ENCODE results near the gene CABP7. TPM values are rescaled to one million over a fixed set of nuclear protein-coding genes. Genes with fewer than 3 reads are reported as not detected.
"Not testable (repeated sequence)": the region's sequence is repeated elsewhere in the genome, so short reads cannot be mapped to it uniquely, and the experiment has no call there.

Gene CABP7
- total RNA-seq, 1 experiment from 2014 or later, result 0.19 TPM

DNA sequence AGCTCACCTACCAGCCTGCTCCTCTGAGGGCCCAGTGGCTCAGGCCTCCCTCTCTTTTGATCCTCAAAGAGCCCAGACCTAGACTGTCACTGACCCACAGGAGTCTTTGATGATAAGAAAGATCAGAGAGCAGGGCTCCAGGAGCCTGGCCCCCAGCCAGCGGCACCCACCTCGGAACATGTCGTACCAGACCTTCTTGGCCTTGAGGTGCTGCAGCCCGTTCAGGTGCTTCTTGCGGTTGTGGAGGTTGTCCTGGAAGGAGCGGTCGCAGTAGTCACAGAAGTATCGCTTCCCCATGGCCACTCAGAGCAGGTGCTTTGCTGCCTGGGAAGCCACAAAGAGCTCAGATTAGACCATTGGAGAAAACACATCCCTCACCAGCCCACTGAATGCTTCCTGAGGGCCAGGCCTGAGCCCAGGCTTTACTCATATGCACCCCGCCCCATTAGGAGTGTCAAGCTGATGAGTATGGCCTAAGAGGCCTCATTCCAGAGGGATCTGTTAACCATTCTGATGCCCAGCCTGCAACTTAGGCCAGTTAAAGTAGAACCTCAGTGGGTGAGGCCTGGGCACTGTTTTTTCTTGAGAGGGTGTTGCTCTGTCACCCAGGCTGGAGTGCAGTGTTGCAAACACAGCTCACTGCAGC lies 28.6 kb downstream of the CABP7 start:
- DNase-seq (ENCODE audit: low spot score), result no peak

DNA sequence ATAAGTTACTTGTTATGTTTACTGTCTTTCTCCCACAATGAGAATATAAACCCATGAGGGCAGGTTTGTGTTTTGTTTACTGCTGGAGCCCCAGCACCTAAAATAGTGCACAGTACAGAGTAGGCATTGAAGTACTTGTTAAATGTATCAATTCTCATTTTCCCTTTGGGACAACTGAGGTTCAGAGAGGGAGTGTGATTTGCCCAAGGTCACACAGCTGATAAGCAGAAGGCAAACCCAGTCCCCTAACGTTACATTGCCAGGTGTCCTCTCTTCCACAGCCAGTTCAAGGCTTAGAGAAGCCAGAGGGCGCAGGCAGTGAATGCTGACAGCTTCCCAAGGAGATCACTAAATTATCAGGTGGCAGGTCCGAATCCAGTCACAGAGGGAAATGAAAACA lies 30.2 kb downstream of the CABP7 start:
- no peak for DNase-seq (ENCODE audit: low spot score)

DNA sequence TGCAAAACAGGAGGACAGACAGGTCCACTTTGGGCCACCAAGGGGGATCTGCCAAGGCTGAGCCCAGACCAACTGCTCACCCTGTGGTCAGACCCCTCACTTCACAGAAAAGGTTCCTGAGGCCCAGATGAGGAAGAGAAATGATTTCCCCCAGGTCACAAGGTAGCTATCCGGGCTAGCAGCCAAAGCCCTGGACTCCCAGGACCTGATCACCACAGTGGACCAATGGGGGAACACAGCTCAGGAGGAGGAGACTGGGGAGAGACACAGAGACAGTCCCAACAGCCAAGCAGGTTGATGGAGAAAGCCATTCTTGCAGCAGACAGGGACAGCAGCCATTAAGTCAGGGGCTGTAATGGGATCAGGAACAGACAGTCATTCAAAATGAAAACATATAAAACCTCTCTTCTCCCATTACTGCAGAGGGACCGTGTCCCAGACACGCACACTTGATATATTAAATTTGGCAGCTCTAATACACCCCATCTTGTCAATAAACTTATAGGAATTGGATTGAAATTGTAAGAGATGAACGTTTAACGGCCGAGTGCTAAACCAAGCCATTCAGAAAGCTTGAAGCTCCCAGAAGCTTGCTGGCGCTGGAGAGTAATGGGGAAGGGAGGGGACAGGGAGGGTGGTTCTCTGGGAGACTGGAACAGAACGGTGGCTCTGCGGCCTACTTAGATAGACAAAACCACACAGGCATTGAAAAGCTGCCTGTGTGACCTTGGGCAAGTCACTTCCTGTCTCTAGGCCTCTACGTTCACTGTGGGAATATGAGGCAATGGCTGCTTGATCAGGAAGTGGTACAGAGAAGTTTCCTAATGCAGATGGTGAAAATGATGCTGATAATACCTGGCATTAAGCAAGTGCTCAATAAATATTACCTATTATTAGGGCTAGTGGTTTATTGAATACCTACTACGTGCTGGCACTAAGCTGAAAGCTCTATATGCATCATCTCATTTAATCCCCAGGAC lies 31.0 kb downstream of the CABP7 start:
- DNase-seq (ENCODE audit: low spot score), result no peak

DNA sequence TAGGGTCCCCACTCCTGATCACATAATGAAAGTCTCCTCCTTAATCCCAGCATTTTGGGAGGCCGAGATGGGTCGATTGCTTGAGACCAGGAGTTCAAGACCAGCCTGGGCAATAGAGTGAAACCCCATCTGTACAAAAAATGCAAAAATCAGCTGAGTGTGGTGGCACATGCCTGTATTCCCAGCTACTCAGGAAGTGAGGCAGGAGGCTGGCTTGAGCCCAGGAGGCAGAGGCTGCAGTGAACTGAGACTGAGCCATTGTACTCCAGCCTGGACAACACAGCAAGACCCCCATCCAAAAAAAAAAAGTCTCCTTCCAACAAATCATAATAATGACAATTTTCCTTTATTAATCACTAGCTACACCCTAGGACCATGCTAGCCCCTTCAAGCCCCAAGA lies 31.9 kb downstream of the CABP7 start:
- no peak for DNase-seq (ENCODE audit: low spot score)

DNA sequence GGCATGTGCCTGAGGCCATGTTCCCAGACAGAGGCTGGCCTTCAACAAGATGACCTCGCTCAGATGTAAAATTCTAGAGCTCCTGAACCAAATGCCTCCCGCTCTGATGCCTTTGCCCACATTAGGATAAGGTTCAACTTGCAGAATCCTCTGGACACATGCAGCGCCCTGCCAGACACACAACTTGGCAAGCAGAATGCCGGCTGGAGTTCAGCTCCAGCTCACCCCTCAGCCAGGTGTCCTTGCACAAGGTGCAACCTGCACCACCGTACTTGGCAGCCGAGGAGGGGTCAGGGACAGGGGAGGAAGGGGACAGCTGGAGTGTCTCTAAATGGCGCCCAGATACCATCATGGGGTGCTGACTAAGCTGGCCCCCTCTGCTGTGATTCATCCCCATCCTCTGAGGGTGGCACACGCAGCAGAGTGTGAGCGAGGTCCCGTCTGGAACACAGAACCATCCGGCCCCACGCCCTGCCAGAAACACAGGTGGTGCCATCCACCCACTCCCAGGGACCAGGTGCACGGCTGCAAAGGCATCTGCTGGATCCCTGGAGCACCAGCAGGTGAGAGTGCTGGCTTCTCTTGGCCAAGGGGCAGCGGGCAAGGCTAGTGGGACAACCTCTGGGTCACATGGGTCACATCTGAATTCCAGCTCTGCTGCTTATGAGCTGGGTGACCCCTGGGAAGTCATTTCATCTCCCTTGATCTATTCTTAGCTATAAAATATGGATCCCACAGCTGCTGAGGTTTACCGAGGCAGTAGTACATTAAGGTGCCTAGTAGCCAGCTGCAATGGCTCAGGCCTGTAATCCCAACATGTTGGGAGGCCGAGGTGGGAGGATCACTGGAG lies 34.2 kb downstream of the CABP7 start:
- DNase-seq (ENCODE audit: low spot score), result no peak

DNA sequence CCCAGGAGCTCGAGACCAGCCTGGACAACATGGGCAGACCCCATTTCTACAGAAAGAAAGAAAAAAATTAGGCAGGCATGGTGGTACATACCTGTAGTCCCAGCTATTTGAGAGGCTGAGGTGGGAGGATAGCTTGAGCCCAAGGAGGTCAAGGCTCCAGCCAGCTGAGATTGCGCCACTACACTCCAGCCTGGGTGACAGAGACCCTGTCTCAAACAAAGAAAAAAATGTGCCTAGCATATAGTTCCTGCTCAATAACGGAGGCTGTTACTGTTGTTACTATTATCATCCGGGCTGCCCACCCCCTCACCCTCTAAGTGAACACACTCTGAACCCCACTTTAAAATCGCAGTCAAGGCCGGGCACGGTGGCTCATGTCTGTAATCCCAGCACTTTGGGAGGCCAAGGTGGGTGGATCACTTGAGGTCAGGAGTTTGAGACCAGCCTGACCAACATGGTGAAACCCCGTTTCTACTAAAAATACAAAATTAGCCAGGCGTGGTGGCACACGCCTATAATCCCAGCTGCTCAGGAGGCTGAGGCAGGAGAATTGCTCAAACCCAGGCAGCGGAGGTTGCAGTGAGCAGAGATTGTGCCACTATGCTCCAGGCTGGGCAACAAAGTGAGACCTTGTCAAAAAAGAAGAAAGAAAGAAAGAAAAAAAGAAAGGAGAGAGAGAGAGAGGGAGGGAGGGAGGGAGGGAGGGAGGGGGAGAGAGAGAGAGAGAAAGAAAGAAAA lies 35.0 kb downstream of the CABP7 start:
- not testable (repeated sequence) for DNase-seq (ENCODE audit: low spot score)

DNA sequence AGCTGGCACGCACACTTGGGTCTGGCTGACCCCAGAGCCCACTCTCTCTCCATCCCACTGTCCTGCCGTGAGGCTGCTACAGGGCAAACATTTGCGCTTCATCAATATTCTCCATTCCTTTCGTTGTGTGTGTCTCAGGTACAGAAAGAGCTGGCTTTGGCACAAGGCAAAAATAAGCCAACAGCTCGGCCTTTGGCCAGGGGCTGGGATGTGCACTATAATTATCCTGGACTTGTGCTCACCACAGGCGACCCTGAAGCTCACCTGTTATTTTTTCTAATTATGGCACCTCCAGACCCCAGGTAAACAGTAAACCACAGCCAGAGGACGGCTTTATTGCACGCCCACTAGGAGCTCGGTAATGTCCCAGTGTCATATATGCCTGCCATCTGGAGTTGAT lies 36.1 kb downstream of the CABP7 start:
- DNase-seq (ENCODE audit: low spot score), result no peak

DNA sequence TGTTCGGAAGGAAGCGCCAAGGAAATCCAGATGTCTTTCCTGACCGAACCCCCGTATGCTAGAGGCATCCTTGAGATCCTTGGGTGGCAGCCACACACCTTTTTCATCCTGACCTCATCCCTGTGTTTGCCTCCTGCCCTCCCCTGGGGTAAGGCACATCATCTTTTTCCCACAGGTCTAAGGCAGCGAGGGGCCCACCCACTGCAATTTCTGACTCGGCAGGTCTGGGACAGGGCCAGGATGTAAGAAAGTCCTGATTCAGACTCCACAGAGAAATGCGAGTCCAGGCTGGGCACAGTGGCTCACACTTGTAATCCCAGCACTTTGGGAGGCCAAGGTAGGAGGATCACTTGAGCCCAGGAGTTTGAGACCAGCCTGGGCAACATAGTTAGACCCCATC lies 36.5 kb downstream of the CABP7 start:
- DNase-seq (ENCODE audit: low spot score), result peak; percentile 21

DNA sequence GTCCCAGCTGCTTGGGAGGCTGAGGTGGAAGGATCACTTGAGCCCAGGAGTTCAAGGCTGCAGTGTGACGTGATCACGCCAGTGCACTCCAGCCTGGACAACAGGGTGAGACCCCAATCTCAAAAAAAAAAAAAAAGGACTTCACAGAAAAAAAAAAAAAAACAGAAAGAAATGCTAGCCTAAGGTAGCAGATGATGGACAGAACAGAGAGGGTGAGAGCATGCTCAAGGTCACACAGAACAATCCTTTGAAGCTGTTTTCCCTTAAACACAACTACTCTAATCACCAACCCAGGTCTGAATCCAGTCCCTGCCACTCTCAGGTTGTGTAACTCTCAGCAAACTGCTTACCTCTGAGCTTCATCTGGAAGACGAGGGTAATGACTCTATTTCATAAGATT lies 37.3 kb downstream of the CABP7 start:
- no peak for DNase-seq (ENCODE audit: low spot score)

DNA sequence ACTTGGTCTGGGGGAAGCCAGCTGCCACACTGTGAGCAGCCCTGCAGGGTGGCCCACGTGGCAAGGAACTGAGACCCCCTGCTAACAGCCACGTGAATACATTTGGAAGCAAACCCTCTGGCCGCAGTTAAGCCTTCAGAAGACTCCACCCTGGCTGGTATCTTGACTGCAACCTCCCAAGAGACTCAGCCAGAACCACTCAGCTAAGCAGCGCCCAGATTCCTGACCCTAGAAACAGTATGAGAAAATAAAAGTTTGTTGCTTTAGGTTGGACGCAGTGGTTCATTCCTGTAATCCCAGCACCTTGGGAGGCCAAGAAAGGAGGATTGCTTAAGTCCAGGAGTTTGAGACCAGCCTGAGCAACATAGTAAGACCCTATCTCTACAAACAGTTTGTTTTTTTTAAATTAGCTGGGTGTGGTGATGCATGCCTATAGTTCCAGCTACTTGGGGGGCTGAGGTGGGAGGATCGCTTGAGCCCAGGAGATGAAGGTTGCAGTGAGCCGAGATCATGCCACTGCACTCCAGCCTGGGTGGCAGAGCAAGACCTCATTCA lies 38.3 kb downstream of the CABP7 start:
- no peak for DNase-seq (ENCODE audit: low spot score)

DNA sequence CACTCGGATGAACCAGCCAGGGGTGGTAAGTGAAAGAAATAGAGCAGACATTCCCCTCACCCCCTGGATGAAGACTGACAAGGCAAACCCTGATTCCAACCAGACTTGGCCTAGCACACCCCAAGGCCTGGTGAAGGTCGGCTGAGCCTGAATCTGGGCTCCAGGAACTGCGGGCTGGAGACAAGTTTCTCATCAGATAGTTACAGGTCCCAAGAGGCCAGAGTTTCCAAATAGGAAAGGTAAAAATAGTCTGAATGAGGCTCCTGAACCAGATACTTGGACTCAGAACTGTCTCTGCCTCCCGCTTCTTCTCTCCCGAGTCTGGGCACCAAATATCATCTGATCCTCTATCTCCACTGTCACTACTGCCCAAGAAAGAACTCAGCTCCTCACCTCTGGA lies 39.2 kb downstream of the CABP7 start:
- DNase-seq (ENCODE audit: low spot score), result no peak

DNA sequence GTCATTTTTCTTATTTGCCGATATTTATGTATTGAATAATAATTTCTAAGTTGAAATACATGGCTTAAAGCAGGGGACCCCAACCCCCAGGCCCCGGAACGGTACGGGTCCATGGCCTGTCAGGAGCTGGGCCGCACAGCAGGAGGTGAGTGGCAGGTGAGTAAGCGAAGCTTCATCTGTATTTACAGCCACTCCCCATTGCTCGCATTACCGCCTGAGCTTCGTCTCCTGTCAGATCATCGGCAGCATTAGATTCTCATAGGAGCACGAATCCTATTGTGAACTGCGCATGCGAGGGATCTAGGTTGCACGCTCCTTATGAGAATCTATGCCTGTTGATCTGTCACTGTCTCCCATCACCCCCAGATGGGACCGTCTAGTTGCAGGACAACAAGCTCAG lies 42.5 kb downstream of the CABP7 start:
- no peak for DNase-seq (ENCODE audit: low spot score)

DNA sequence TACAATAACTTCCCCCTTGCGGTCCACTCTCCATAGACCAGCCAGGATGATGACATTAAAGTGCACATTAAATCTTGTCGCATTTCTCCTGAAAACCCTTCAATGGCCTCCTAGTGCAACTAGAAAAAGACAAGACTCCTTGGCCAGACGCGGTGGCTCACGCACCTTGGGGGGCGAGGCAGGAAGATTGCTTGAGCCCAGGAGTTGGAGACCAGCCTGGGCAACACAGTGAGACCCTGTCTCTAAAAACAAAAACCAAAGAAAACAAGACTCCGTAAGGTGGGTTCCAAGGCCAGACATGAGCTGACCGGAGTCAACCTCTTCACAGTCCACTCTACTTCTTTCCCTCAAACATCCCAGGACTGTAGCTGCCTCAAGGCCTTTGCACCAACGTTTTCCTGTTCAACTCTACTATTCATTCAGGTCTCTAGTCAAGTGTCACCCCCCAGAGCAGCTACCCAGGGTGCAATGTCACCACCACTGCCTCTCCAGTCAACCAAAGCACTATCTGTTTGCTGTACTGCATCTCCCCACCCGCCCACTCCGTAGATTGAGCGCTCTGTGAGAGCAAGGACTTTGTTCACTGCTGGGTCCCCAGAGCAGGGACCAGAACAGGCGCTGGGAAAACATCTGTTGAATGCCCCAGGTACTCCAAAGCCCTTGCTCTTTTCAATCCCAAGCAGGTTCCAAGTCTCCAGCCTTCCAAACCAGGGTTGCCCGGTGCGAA lies 46.3 kb downstream of the CABP7 start:
- DNase-seq (ENCODE audit: low spot score), result no peak

DNA sequence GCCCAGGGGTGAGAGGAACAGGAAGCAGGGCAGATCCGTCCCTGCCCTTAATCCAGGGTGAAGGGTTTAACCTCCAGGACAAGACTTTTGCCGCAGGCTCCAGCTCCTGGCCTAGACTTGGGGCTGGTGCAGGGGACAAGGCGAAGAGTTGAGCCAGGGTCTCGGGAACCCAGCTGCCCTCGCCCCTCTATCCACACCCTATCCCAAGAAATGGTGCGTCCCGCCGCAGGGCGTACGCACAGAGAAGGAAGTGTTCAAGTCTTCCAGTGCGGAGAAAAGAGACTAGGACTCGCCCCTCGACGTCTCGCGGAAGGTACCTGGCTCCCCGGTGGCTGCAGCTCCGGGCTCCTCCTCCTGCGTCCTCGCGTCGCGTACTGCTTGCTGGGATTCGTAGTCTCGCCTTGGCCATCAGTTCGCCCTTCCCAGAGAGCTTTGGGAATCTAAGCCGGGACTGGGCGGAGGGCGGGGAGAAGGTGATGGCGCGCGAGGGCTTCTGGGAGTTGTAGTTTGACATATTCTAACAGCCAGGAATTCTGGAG lies 46.9 kb downstream of the CABP7 start, which contains the start of gene ZMAT5:
Gene ZMAT5 (minus strand): TSS at position 376 of the 539 bp plus-strand sequence. CDS start 18,463 bp downstream, outside the sequence.
- peak; percentile 85 for DNase-seq (ENCODE audit: low spot score)

DNA sequence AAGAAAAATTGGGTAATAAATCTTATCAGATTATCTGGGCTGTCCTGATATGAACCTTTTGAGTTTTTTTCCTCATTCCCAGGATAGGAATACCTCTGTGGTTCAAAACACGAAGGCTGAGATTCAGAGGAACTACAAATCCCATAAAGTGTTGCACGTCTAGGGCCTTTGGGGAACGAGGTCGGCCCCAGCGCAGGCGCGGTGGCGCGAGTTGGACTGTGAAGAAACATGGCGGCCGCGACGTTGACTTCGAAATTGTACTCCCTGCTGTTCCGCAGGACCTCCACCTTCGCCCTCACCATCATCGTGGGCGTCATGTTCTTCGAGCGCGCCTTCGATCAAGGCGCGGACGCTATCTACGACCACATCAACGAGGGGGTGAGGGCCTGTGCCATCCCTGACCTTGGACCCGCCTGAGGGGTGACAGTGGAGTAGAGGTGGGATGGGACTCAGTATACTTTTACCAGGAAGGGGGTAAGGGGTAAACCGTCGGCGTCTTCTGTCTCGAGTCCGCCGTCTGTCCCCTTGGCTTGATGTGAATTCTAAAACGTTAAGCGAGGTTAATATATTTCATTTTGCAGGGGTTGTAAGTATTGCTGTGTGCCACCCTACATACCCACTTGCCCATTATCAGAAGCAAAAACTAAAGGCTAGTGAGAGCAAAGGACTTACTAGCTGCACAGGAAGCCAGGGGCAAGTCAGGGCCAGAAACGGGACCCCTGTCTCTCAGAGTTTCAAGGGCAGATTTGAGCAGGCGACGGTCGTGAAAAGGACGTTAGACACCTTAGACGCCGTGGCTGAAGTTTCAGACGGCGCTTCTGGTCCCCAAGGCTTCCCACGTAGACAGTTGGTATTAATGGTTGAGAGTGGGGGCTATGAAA lies 47.6 kb downstream of the CABP7 start, which contains the start of gene UQCR10:
Gene UQCR10 (plus strand): TSS at position 199 of the 881 bp plus-strand sequence. CDS start 30 bp downstream, at position 229.
- DNase-seq (ENCODE audit: low spot score), result peak; percentile 68

DNA sequence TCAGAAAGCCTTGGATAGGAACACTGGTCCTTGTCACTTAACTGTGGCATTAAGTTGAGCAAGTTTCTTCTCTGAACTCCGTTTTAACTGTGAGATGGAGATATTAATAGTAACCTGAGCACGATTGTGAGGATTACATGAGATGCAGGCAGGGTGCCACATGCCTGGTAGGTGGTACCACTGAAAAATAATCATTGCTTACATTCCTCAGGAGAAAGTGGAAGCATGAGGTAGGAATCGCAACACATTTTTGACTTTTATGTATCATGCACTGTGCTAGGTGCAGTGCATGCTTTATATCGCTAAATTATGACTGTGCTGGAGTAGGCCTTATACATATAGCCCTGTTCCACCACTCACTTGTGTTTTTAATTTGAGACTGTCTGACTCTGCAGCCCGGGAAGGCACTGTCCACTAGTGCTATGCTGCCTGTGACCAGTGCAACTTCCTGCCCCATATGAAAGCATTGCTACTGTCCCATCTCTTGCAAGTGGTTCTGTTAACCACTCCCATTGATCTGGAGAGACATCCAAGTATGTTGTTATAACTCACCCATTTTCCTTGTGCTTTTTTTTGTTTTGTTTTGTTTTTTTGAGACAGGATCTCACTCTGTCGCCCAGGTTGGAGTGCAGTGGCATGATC lies 48.4 kb downstream of the CABP7 start:
- no peak for DNase-seq (ENCODE audit: low spot score)

DNA sequence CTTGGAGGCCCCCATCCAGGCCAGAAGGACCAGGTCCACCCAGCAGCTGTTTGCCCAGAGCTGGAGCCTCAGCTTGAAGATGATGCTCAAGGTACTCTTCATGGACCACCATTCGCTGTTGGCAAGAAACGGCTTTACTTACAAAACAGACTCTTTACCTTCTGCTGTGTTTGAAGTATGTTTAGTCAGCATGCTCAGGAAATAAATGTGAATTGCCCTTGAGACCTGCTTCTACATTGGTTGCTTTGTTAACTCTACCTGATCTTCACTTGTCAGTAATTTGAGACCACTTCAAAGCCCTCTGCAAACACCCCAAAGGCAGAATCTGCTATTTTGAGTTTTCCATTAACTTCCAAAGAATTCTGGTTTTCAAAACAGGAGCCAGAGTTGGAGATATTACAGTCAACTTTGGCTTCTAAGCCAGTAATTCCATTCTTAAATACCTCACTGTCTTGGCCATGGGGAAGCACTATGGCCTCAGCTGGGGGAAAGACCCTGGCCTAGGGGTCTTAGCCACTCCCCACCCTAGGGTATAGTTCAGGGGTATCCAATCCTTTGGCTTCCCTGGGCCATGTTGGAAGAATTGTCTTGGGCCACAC lies 50.0 kb downstream of the CABP7 start:
- no peak for DNase-seq (ENCODE audit: low spot score)

DNA sequence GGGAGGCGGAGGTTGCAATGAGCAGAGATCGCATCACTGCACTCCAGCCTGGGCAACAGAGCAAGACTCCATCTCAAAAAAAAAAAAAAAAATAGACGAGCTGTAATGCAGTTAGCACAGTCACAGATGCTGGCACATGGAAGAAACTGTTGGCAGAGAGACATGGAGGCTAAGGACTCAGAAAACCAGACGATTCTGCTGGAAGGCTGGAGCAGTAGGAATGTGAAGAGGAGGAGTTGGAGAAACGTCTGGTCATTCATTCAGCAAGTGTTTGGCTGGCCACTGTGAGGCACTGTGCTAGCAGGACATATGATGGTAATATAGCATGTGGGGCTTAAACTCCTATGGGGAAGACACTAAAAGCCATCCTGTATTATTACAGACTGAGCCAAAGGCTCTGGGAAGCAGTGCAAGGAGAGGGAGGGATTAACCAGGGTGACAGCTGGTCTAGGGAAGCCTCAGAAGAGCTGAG lies 52.4 kb downstream of the CABP7 start:
- DNase-seq (ENCODE audit: low spot score), result peak; percentile 34

Data from A172 (cell line).